Activated CD4-positive, alpha-beta T cell treated with anti-CD3 and anti-CD28 coated beads, Interleukin-2, Interleukin-6, amounts not matched to agents 100 ng/mL and 50 ng/mL, durations not matched to agents 16 hours and 8 hours (primary cell): ENCODE data around the gene SSPN.

Source experiments
- DNase-seq: peaks from one replicate; pipeline ENCODE4 v3.0.0-alpha.2; 2020

SSPN gene

GRCh38 chr12:26195250-26195640, at the start of gene SSPN:
Gene SSPN (plus strand): TSS chr12:26195573. CDS start chr12:26195673, 100 bp downstream.
- DNase-seq, result no peak

GRCh38 chr12:26148291-26148690, 47.1 kb upstream of the SSPN start:
- no peak for DNase-seq

GRCh38 chr12:26149968-26150500, 45.3 kb upstream of the SSPN start:
- no peak for DNase-seq

- no peak for DNase-seq
These were observed 44.5 kb upstream of the SSPN start for GRCh38 chr12:26150736-26151450.

- DNase-seq, result no peak
These were observed 42.8 kb upstream of the SSPN start for GRCh38 chr12:26152507-26153102.

- no peak for DNase-seq
These were observed 41.8 kb upstream of the SSPN start for GRCh38 chr12:26153421-26154154.

GRCh38 chr12:26156201-26156871, 39.0 kb upstream of the SSPN start:
- DNase-seq, result no peak

- no peak for DNase-seq
These were observed 38.4 kb upstream of the SSPN start for GRCh38 chr12:26157001-26157400.

GRCh38 chr12:26158078-26158764, 37.2 kb upstream of the SSPN start:
- DNase-seq, result no peak

GRCh38 chr12:26162174-26162573, 33.2 kb upstream of the SSPN start:
- no peak for DNase-seq

- no peak for DNase-seq
These were observed 32.5 kb upstream of the SSPN start for GRCh38 chr12:26162905-26163304.

GRCh38 chr12:26164118-26164517, 31.3 kb upstream of the SSPN start:
- DNase-seq, result no peak

GRCh38 chr12:26172013-26172412, 23.4 kb upstream of the SSPN start:
- no peak for DNase-seq

GRCh38 chr12:26172539-26172938, 22.8 kb upstream of the SSPN start:
- no peak for DNase-seq

- DNase-seq, result no peak
These were observed 22.3 kb upstream of the SSPN start for GRCh38 chr12:26172946-26173552.

- no peak for DNase-seq
These were observed 18.6 kb upstream of the SSPN start for GRCh38 chr12:26176725-26177124.

- DNase-seq, result no peak
These were observed 18.1 kb upstream of the SSPN start for GRCh38 chr12:26177283-26177682.

- DNase-seq, result no peak
These were observed 15.5 kb upstream of the SSPN start for GRCh38 chr12:26179826-26180225.

GRCh38 chr12:26182377-26182776, 13.0 kb upstream of the SSPN start:
- DNase-seq, result no peak

- DNase-seq, result no peak
These were observed 9.6 kb upstream of the SSPN start for GRCh38 chr12:26185532-26186320.
